Head of caudate nucleus (tissue), 42 donors: Measurements from ENCODE around the gene NLGN1.

Experiments
- DNase-seq, 42 donors: peaks; one replicate each; pipeline versions ENCODE4 v3.0.0 to v3.0.0-alpha.2; 2020 to 2021; ENCODE audit warnings: mixed read lengths in 7 of 42
- intact Hi-C: fragments of 100-400 bp; cut with DNase I; formaldehyde crosslinking; loops from one replicate; pipeline ENCODE4 v1.15.0; 2022

The NLGN1 gene

DNA sequence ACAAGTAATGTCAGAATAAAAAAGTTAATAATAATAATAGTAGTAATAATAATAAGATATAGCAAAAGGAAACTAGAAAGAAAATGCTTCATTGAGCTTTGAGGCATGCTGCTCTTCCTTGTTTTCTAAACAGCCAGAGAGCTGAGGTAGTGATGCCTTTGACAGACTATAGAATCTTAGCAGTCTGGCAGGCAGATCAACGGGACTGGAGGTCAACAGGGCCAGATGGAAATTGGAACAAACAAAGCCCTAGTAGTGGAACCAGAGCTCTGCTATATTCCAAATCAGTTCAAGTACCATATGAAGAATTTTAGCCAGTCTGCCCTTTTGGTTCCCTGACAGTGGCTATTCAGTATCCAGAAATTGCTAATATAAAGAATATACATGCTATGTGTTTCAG, 278.6 kb downstream of the NLGN1 start:
- intact Hi-C loops: no loop called here
- no peak for DNase-seq

DNA sequence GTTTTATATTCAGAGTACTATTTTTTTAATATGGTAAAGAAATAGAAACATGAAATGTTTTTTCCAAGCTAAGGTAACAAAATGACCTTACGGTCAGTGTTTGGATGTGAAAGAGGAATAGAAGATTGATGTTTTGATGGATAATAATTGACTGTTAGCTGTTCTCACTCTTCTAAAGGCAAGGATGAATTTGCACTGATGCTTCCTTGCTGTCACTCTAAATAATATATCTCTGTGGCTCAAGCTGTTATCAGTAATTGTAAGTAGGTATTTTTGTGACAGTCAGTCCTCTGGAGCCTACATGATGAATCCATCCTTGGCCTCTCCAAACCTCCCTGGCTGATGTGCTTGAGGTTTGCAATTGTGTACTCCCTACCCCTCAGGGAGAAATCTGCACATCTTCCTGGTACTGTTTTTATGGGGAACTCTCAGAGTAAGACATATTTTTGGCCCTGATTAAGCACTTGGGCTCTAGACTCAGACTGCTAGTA, 283.7 kb downstream of the NLGN1 start:
- no peak for DNase-seq
- intact Hi-C loops: no loop called here

DNA sequence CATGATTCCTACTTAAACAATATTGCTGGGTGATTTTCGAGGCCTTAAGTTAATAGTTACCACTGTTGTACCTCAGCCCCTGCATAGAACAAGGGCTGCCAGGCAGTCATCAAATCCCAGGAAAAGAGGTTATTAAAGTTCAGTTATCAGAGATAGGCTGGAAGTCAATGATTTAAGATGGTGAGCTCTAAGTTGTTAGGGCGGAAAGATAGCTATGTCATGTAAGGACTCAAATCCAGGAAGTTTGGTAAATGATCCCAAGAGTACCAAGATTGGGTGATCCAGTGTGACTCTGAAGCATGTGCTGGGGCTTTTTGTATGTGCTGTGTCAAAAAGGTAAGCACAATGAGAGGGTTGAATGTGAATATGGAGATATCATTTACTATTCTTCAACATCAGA, 287.9 kb downstream of the NLGN1 start:
- intact Hi-C loops: no loop called here
- no peak for DNase-seq

DNA sequence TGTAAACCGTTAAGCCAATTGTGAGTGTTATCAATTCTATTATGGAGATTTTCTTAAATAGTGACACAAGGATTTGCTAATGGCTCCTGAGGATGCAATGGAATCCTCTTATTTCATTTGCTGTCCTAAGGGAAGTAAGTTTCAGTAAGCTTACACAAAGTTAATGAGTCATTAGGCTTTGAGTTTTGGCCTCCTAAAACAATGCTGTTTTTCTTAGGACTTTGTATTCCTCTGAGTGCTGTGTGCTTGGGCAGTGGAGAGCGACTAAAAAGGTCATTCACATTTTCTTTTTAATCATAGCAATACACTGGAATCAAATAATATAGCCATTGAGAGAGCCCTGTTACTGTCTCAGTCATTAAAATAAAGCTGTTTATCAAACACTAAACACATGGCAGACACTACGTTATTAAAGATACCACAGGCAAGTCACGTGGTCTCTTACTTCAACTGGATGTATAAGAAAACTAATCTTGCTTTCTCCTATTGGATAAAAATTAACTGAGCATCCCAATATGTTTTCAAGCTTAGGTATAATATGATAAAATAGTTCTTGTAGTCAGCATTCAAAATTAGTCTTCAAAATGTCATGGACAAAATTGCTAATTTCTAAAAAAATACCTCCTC, 290.8 kb downstream of the NLGN1 start:
- intact Hi-C loops: no loop called here

DNA sequence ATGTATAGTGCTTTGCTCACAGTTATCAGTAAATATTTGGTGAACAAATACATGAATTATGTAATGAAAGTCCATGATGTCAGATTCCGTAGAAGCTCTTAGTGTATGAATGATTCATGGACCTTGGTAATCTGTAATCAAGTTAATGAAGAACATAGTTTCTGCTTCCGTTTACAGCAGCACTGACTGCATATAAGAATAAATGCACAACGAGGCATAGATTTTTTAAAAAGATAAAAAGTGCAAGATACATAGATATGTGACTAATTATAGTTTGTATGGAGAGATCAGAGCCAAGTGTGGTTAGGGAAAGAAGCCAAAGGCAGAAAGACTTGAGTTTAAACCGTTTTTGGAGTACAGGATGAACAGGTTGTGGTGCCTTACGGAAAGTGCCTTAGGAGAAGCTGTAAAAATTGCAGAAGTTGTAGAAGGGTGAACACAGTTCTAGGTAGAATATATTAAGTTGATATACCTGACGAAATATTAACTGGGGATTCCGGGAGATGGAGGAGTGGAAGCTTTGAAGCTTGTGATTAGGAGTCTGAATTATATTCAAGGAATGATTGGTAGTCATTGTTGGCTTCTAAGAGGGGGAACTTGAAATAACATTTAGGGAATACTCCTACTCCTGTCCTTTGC, 293.1 kb downstream of the NLGN1 start:
- intact Hi-C loops: no loop called here

More for the DNA sequence above, 290.8 kb downstream of the NLGN1 start:
- no peak for DNase-seq

DNA sequence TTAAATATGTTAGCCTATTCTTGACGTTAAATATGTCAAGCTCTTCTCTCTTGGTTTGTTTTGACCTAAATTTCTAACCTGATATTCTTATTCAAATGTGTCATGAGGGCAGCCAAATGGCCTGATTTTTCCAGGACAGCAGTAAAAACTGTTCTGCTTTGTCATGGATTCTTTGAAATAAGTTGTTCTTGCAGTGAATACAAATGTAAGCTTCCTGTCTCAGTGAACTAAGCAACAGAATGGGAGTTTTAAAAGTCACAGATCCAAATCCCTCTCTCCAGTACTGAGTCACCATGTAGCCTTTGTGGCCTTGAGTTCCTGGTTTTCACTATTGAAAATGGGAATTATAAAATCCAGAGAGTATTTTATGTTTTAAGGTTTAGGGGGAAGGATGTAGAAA, 301.8 kb downstream of the NLGN1 start:
- no peak for DNase-seq
- intact Hi-C loops: no loop called here

More for the DNA sequence above, 293.1 kb downstream of the NLGN1 start:
- DNase-seq: no peak

DNA sequence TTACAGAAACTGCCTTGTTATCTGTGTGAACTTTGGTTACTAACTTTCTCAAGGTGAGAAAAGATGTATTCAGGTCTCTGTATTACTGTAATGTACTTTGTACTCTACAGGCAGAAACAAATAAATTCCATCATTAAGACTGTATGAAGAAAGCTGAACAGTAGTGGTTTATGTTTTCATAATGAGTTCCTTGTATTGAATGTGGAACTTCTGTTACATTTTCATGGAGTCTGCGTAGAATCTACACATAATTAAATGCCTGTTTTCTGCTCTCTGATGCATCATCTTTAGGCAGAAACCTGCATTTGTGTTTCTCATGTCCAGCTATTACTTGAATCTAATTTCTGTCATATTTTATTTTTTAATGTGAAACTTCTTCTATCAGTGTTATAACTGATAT, 302.8 kb downstream of the NLGN1 start:
- intact Hi-C loops: no loop called here
- DNase-seq: no peak

DNA sequence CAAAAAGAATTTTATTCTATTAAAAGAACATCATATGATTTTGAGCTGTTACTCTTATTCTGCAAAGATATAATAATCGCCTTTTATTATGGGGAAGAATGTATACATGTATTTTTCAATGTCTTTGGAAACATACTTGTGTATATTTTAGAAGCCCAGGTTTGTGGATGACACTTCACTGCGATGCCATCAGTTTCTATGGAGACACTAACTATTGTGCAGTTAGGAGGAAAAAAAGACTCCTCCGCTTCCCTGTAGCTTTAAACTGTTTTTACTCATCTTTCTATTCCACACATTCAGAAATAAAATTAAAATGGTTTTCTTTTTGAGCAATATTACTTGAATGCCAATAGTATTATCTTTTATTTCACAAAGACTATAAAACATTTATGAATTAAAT, 305.0 kb downstream of the NLGN1 start:
- intact Hi-C loops: no loop called here
- peak in 4 of 42 donors; percentile 2 to 51 (median 16) for DNase-seq

DNA sequence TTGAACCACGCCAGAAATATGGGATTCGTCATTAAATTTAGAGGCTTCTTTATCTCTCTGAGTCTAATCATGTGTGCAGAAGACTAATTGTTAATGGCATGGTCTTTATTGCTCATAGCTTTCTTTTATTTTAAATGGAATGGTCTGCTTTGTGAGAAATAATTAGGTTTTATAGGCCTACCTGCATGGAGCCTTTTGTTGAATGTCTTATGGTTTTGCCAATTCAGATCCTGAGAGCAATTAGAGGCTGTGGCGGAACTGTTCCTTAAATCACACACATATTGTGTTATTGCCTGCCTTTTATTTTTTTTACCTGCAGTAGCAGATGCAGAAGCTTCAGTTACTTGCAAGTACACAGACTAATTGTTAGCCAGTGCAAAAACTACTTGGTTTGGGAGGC, 306.2 kb downstream of the NLGN1 start:
- intact Hi-C loops: no loop called here
- no peak for DNase-seq

DNA sequence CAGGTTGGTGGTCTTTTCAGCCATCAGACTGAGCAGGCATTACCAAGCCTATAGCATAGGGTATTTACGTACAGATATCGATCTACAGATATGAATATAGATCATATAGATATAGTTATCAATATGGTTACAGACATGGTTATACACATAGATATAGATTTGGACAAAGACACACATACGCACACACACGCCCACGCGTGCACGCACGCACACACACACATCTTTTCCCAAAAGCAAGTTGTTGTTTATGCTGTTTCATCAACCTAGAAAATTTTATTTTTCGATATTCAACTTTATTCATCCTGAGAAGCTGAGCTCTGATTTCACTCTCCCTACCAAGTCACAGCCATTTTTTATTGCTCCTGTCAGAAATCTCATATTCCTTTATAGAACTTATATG, 309.1 kb downstream of the NLGN1 start:
- intact Hi-C loops: no loop called here
- DNase-seq: no peak

DNA sequence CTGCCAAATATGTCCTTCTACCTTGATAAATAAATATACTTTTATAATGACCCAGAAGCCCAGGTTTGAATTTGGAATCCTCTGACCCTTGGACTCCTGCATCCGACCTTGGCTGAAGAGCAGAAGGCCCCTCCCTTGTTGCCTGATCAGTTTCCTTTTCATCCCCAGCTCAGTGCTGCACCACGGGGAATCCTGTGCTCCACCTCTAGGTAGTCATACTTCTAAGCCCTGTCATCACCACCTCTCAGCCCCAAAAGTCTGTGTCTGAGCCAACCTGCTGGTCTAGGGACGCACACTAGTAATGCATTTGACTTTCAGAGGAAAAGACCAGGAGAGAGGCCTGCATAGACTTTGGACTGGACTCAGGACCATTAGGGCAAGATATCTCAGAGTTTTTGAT, 310.6 kb downstream of the NLGN1 start:
- intact Hi-C loops: no loop called here
- DNase-seq: no peak

DNA sequence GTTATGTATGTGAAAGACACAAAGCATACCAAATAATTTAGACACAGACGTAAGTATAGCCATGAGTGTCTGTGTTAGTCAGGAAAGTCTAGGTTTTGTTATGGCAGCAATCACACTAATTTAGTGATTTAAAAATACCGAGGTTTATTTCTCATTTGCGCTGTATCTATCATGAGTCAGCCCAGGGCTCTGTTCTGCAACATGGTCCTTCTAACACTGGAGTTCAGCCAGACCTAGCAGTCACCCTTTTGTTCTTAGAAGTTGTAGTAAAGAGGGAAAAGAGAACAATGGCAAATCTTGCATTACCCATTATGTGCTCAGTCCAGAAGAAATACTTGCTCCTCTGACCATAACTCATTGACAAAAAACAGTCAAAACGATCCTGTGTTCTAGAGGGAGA, 311.5 kb downstream of the NLGN1 start:
- DNase-seq: no peak
- intact Hi-C loops: no loop called here

DNA sequence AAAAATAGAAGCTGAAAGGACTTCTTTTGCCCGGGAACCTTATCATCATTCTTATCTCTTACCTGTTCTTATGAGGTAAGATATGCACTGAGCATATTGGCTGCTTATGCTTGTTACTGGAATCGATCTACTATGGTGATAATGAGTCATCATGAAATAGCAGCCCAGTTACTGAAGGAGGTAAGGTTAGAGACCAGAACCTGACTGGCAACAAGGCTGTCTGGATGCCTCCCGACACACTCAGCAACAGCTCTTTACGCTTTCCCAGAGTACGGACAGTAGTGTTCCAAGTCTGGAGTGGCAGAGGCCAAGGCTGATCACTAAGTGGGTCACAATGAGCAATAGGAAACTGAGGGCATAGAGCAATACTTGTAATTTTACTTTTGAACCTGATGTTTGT, 314.1 kb downstream of the NLGN1 start:
- intact Hi-C loops: no loop called here
- DNase-seq: peak in 1 of 42 donors; percentile 42

DNA sequence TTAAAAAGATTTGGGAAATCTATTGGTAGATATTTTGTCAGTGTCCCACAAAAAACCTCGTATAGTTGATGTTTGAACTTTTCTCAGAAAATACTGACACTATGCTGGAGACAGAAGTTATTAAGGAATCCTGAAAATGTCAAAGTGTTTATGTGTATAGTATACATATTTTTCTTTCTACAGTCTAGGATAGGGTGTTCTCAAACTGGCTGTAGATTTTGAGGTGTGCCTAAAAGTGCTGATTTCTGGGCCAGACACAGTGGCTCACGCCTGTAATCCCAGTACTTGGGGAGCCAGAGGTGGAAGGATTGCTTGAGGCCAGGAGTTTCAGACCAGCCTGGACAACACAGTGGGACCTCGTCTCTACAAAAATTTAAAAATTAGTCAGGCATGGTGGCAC, 322.0 kb downstream of the NLGN1 start:
- intact Hi-C loops: no loop called here
- DNase-seq: no peak

DNA sequence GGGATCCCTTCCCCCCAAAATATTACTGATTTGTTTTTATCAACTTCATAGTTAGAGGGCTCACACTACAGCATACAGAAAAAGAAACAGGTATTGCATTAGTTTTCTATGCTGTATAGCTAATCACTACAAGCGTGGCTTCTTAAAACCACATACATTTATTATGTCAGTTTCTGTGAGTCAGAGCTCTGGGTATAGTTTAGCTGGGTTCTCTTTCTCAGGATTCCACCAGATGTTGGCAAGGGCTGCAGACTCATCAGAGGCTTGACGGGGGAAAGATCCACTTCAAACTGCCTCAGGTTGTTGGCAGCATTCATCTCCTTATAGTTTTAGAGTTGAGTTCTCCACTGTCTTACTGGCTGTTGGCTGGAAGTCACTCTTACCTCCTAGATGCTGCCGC, 328.0 kb downstream of the NLGN1 start:
- DNase-seq: no peak
- intact Hi-C loops: no loop called here

DNA sequence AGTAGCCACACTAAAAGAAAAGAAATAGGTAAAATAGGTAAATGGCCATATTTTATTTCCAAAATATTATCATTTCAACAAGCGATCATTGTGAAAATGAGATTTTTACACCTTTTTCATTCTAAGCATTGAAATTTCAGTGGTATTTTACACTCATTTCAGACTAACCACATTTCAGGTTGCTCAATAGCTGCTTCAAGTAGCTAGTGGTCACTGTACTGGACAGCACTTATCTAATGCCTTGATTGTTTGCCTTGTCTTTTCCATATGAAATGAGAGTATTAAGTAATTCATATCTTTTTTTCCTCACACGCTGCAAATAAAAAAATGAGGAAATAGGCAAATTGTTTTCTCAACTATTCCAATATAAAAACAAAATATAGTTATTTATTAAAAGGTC, 332.8 kb downstream of the NLGN1 start:
- DNase-seq: no peak
- intact Hi-C loops: no loop called here

DNA sequence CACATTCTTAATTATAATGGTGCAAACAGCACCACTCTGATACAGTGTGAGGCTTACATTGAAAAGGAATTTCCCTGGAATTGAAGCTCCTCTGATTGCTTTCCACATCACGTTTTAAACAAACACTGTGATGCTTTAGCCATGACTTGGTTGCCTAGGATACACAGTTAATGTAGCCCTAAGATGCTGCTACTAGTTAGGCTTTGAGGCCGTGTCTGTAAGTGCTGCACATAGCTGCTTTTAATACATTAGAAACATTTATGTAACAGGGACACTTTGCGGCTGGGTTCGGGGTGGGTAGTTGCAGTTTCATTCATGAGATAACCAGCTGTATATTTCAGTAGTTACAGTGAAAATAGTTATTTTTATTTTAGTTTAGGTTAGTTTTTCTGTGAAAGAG, 334.7 kb downstream of the NLGN1 start:
- DNase-seq: peak in 31 of 42 donors; percentile 5 to 63 (median 24)
- intact Hi-C loops: no loop called here

DNA sequence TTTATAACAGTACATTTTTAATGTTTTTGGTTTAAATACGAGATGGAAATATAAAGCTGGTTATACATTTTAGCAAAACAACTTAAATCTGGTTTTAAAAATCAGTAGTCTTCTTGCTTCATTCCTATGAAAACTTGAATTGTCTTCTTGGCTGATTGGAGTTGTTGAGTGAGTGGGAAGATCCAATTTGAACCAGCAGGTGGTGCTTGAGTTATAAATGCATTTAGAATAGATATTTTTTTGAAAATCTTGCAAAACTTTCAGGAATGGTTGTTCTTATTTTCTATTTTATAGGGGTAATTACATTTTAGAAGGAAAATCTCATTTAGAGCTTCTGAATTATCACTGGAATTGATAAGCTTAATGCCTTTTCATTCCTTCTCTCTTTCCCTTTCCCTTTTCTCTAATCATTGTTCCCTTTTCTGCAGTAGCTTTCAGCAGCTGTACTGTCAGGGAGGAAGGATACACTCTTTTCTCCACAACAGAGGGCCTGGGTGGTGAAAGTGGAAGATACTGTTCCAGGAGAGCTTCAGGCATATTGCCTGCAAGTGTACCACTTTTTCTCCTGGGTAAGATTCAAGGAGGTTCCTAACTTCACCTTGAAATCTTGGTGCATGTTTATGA, 335.6 kb downstream of the NLGN1 start:
- peak in 22 of 42 donors; percentile 14 to 78 (median 35) for DNase-seq
- intact Hi-C loops: no loop called here

DNA sequence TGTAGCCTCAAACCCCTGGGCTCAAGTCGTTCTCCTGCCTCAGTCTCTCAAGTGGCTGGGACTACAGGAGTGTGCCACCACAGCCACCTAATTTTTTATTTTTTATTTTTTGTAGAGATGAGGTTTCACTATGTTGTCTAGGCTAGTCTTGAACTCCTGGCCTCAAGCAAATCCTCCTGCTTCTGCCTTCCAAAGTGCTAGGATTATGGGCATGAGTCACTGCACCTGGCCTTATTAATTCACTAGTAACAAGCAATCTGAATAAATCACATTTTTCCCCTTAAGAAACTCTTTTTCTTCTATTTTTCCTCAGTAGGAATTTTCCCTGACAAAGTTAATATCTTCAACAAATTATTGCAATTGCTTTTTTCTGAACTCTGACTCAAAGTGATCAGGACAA, 336.9 kb downstream of the NLGN1 start:
- no peak for DNase-seq
- intact Hi-C loops: no loop called here

DNA sequence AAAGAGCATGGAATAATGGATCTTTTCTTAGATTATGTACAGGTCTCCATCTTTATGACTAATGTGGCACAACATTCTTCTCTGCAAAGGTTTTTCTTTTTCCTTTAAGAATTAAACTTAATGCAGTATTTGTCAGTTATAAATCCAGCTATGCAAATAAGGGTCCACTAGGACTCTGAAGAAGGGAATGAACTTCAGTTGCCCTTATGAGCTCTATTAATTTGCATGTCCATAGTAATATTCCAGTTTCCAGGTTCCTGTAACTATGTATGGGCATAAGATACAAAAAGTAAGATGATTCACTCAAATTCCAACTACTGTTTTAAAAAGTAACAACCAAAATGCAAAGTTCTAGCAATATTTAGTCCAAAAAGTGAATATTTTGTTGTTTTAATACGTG, 337.4 kb downstream of the NLGN1 start:
- no peak for DNase-seq
- intact Hi-C loops: no loop called here

DNA sequence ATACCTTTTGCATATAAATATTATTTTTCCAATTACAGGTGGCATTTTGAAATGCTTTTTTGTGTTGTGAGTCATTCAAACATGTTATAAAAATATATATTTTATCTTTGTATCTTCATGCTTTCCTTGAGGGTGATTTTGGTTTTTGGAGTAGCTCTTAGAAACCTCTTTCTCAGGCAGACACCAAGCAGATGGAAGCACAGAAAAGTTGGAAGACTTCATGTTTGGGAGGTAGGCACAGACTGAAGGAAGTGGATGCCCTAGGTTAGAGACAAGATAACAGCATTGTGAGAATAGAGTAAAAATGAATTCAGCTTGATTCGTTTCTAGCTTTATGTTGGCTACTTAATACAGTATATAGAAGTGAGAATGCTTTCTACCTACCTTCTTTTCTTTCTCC, 338.3 kb downstream of the NLGN1 start:
- DNase-seq: no peak
- intact Hi-C loops: no loop called here
